GM19240 (cell line): Measurements from ENCODE around the gene FBXO34.
"Not testable (repeated sequence)": the region's sequence is repeated elsewhere in the genome, so short reads cannot be mapped to it uniquely, and the experiment has no call there.

ENCODE experiments used
- DNase-seq: peaks from one replicate; pipeline ENCODE4 v3.0.0; 2011; ENCODE audit warnings: low spot score; ENCODE audit not compliant: insufficient read length

Gene FBXO34

DNA sequence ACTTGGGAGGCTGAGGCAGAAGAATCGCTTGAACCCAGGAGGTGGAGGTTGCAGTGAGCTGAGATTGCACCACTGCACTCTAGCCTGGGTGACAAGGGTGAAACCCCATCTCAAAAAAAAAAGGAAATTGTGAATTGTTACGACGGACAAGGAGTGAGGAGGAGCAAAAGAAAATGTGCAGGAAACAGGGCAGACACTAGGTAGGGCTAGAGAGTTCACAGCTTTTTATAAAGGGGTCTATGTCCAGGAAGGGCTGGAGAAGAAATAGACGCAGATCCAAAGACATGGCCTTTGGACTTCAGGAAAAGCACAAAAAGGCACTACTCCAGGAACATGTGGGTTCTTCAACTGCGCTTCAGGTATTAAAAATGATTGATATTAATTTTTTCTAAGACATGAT lies 106.0 kb downstream of the FBXO34 start:
- no peak for DNase-seq

DNA sequence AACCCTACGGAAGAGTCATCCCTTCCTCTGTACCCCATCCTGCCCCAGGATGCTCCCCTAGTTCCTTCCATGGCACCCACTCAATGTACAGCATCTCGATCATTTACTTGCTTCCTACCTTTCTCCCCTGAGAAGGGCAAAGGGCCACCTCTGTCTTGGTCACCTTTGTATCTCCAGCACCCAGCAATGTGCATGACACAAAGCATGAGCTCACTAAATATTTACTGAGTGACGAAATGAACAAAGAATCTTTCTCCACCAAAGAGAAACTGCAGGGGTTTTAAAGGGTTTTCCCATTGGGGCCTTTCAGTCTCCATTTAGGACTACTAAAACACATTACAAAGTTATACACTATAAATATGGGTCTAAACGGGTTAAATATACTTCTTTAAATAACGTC lies 109.8 kb downstream of the FBXO34 start:
- DNase-seq = no peak

DNA sequence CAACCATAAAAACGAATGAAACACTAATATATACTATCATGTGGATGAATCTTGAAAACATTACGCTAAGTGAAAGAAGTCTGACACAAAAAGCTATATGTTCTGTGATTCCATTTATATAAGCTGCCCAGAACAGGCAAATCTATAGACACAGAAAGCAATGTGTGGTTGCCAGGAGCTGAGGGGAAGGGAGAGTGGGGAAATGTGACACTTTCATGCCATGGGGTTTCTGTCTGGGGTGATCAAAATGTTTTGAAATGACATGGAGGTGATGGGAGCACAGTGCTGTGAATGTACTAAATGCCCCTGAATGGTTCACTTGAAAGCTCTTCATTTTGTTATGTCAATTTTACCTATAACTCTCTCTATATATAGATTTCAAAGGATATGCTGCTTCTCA lies 110.3 kb downstream of the FBXO34 start:
- no peak for DNase-seq

DNA sequence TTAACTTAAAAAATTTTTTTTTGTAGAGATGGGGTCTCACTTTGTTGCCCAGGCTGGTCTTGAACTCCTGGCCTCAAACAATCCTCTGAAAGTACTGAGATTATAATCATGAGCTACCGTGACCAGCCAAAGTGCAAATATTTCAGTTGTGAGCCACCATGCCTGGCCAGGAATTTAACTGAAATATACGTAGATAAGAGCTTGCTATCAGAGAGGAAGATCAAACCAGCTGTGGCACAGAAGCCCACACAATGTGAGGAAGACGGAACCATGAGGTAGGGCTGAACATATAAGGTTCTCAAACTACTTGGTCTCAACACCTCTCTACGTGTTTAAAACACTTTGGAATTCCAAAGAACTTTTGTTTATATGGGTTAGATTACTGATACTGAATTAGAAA lies 111.3 kb downstream of the FBXO34 start:
- DNase-seq = no peak

DNA sequence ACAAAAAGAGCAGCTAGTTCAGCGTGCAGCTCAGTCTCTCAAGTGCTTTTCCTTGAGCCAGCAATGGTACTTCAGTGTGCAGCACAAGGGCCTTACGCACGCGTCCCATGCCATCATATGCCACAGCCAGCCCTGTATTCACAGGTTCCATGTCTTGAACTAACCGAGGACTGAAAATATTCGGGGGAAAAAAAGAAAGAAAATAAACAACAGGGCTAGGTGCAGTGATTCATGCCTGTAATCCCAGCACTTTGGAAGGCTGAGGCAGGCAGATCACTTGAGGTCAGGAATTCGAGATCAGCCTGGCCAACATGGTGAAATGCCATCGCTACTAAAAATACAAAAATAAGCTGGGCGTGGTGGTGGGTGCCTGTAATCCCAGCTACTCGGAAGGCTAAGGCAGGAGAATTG lies 111.8 kb downstream of the FBXO34 start:
- not testable (repeated sequence) for DNase-seq

DNA sequence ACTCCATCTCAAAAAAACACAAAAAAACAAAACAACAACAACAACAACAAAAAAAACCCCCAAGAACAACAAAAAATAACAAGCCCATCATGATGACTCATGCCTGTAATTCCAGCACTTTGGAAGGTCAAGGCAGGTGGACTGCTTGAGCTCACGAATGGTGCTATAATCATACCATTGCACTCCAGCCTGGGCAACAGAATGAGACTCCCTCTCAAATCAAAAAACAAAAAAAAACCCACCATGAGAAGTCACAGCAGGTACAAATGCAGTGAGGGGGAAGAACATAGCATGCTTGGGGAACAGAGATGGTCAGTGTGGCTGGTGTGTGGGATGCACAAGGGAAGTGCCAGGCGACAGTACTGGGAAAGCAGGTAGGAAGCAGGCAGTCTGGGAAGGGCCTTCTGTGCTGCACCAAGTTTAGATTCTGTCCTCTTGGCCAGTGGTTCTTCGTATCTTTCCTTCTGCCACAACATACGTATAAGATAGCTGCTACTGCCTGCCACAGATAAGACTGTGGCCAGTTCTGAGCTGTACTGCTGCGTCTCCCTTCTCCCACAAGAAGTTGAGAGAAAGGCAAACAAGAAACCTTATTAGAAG lies 112.4 kb downstream of the FBXO34 start:
- no peak for DNase-seq

DNA sequence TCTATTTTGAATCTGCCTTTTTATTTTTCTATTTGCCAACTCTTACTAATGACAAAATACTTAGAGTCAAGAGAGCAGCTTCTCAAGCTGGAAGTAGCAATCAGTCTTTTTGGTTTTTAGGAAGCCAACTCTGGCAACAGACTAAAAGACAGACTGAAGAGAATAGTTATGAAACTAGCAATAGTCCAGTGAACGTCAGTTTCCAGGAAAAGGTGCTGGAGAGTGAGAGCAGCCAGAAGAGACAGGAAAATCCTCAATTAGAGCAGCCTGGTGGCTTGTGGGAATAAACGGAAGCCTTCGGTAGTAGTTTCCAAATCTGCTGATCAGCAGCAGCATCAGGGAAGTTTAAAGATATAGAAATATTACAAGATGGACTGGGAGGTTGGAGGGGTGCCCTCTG lies 113.3 kb downstream of the FBXO34 start:
- no peak for DNase-seq

DNA sequence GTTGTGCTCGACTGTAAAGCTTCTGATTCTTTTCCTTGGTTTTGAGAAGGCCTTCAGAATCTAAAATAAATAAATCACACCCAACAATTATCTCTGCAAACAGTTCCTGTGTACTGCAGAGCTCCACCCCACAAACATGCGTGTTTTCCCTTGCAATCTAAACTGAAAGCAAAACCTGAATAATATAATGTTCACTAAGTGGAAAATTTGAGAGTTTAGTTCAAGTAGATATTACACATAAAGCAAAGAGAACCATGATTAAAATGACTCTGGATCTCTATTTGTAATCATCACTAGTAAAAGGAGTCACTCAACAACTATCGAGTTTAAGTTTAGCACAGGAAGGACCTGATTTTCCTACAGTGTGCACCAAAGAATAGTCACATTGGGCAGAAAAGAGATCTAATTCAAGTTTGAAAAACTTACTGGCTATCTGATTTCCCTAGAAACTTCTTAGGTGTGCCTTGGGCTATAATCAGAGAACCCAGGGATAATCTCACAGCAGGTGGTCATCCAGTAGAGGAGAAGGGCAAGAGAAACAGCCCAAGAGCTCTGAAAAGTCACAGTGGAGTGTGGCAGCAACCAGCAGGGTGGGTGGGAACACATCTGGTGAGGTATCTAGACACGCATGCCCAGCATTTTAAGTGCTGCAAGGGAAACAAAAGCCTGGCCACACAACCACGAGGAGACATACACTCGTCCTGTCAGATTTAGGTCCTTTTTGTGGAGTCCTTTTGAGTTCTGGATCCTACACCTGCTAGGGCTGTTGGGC lies 115.0 kb downstream of the FBXO34 start:
- DNase-seq = no peak

DNA sequence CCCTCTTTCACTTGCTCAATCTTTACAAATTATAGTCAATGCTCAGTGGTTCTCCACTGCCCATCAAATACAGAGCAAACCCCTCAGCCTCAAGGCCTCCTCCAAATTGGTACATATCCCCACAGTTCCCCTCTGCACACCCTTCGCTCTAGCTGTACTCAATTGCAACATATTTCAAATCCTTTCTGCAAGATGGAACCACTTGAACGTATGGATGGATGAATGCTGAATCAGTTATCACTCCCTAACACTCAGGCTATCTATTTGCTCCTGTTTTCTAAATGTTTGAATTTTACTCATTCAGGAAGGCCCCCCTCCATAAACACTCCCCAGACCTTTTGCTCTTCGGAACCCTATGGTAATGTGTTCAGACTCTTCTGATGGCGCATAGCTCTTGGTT lies 115.9 kb downstream of the FBXO34 start:
- no peak for DNase-seq

DNA sequence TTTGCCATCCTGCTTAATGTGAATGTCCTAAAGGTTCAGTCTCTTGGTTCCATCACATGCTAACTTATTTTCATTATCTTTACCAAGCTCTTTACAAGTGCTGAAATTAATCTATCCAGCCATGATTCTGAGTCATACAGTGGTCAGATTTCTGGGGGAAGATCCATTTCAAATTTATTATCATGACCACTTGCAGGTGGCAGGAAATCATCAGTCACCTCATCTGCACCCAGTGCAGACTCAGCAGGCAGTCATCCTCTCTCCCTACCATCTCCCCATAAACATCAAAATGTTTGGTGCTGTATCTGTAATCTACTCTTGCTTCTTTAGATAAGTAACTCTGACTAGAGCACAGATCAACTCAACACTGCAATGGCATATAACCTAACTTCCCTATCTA lies 116.9 kb downstream of the FBXO34 start:
- DNase-seq = no peak

DNA sequence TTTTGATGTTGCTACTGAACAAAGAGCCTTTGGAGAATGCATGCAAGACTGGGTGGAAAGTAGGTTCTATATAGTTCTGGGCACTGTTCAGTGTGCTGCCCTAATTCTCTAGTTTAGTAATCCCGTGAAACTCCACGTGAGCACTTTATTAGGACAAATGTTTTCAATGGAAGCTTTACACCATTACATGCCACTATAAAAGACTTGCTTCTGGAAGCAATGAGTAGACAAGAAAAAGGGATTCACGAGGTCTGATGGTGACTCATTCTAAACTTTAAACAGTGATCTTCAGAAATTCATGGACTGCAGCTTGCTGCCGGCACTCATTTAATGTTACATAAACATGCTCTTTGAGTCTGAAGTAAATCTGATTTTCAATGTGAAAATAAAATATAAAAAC lies 118.1 kb downstream of the FBXO34 start:
- no peak for DNase-seq

DNA sequence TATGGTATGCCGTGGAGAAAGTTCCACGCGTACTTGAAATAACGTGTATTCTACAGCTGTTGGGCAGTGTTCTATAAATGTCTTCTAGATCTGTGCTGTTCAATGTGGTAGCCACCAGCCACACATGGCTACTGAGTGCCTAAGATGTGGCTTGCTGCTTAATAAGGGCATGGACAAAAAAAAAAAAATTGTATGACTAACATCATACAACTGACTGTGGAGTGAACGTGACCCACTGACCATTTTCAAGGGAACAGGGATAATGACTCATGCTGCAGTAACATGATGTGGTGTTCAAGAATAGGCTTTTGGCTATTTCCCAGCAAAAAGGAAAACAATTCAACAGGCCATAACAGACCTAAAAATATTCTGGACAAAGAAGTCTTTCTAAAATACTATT lies 127.5 kb downstream of the FBXO34 start:
- no peak for DNase-seq

DNA sequence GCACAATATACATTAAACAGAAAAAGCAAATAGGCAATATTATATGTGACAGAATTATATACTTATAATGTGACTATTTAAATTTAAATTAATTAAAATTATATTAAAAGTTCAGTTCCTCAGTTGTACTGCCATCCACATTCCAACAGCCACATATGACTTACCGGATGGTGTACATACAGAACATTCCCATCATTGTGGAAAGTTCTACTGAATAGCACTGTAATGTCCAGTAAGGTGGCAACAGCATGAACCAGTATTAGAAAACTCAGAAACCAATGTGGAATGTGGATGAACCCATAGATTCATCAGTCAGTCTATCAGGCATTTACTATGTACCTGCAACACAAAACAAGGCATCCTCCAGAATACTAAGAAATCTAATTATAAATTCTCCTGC lies 128.0 kb downstream of the FBXO34 start:
- DNase-seq = no peak

DNA sequence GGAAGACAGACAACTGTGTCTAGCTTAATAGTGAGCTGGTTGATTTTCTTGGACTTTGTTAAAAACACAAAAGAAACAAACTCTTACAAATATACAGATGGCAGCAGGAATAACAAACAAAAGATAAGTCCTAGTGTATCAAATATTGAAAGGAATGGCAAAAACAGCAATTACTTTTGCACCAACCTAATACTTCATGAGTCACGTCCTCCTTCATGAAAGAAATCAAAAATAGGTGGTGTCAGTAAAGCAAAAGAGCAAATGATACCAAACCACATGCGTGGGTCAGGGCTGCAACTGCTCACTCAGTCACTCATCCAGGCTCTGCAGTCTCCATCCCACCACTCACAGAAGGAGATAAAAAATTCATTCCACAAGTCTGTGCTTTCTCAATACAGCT lies 128.6 kb downstream of the FBXO34 start:
- DNase-seq = no peak

DNA sequence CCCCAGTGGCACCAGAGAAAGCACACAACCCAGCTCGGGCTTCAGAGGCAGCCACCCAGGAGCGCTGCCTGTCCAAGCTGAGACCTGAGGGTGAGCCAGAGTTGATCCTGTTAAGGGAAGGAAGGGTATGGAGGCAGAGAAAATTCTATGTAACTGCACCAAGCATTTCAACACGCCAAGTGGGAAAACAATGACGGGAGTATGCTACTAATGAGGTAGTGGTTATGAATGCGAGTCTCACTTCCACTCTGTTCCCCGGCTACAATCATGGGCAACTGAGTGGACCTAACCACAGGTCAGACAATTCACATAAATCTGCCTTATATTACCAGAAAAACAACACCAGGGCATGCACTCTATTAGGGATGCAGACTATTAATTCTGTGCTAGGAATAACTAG lies 130.5 kb downstream of the FBXO34 start:
- DNase-seq = no peak
